Immature natural killer cell (primary cell): Measurements from ENCODE around the gene ACSM6. TPM values are rescaled to one million over a fixed set of nuclear protein-coding genes. Genes with fewer than 3 reads are reported as not detected.
"Not testable (repeated sequence)": the region's sequence is repeated elsewhere in the genome, so short reads cannot be mapped to it uniquely, and the experiment has no call there.

Experiments
- DNase-seq, 3 donors: peaks; one replicate each; pipeline ENCODE4 v3.0.0; 2022; ENCODE audit warnings: mixed read lengths in 1 of 3
- H3K27ac Mint-ChIP-seq, 6 donors: one replicate each; pipeline ENCODE4 v1.8.0; 2020; ENCODE audit warnings: mixed read lengths in 6 of 6, mild to moderate bottlenecking in 5 of 6, inconsistent platforms in 4 of 6, moderate library complexity in 3 of 6
- H3K27me3 Mint-ChIP-seq, 3 donors: one replicate each; pipeline ENCODE4 v1.8.0; 2020 to 2021; ENCODE audit warnings: low read depth in 3 of 3, mild to moderate bottlenecking in 3 of 3, mixed read lengths in 3 of 3, moderate library complexity in 3 of 3, inconsistent platforms in 1 of 3
- H3K36me3 Mint-ChIP-seq, 3 donors: one replicate each; pipeline ENCODE4 v1.8.0; 2020; ENCODE audit warnings: mixed read lengths in 3 of 3, inconsistent platforms in 2 of 3, mild to moderate bottlenecking in 2 of 3
- H3K4me1 Mint-ChIP-seq, 2 donors: one replicate each; pipeline ENCODE4 v1.8.0; 2020; ENCODE audit warnings: inconsistent platforms in 2 of 2, mild to moderate bottlenecking in 2 of 2, mixed read lengths in 2 of 2, moderate library complexity in 1 of 2
- H3K4me3 Mint-ChIP-seq, 5 donors: one replicate each; pipeline ENCODE4 v1.8.0; 2020; ENCODE audit warnings: mild to moderate bottlenecking in 5 of 5, mixed read lengths in 5 of 5, inconsistent platforms in 3 of 5, moderate library complexity in 3 of 5
- H3K9me3 Mint-ChIP-seq, 6 donors: one replicate each; pipeline ENCODE4 v1.8.0; 2020; ENCODE audit warnings: mild to moderate bottlenecking in 6 of 6, mixed read lengths in 6 of 6, inconsistent platforms in 4 of 6, moderate library complexity in 3 of 6
- polyA plus RNA-seq, 3 donors: library from polyadenylated mRNA; unstranded; fragments of 300-500 nt; fragmentation: Illumina TruSeq; gene quantifications; one replicate each; pipeline ENCODE4 v1.2.3, GENCODE V29; 2021

The ACSM6 gene
- polyA plus RNA-seq, 3 donors from 2014 or later = 0.10 TPM; not detected in 2

DNA sequence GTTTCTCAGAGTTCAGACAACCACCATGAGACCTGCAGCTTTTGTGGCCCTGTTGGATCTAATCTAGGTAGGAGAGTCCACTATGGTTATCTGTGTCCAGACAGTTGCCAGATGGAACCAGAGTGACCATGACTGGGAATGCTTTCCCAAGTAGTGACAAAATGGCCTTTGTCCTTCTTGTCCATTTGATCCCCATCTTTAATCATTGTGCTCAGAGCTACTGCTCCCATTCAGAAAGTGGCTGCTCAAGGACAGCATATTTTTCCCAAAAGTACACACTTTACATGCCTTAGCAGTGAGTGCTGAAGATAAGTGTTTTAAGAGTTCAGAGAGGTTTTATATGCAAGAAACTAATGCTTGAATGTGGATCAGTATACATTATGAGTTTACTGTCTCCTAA is 5.4 kb upstream of the ACSM6 start:
- H3K27me3 Mint-ChIP-seq = peaks cover 5 to 6% (median 5%) of the 10 kb centered on the region in 3 donors
- no peak overlapping the region for H3K4me3 Mint-ChIP-seq
- H3K36me3 Mint-ChIP-seq = no peaks in the 10 kb centered on the region
- H3K27ac Mint-ChIP-seq = no peak overlapping the region
- peaks cover 0 to 3% of the 10 kb centered on the region in 2 donors for H3K4me1 Mint-ChIP-seq
- no peak for DNase-seq
- H3K9me3 Mint-ChIP-seq = peaks cover 0 to 2% (median 0%) of the 10 kb centered on the region in 6 donors

DNA sequence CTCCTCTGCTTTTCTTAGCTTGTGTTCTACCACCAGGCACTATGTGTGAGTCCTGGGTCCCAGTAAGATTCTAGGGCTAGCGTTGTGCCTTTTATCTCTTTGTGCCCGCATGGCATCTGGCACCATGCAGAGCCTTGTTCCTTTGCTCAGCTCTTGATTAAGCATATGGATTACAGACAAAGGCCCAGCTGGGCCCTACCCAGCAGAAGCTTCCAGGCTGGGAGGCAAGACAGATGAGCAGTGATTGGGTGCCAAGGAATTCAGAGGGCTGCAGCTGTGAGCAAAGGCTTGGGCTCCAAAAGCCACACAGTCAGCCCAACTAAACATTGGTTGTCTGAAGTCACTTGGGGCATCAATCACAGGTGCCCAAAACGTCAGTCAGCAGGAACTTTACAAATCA is 2.0 kb downstream of the ACSM6 start:
- H3K27me3 Mint-ChIP-seq = peaks cover 2 to 4% (median 3%) of the 10 kb centered on the region in 3 donors
- H3K4me1 Mint-ChIP-seq = no peaks in the 10 kb centered on the region
- DNase-seq = no peak
- peaks cover 0 to 2% (median 0%) of the 10 kb centered on the region in 6 donors for H3K9me3 Mint-ChIP-seq
- H3K27ac Mint-ChIP-seq = no peak overlapping the region
- no peak overlapping the region for H3K4me3 Mint-ChIP-seq
- peaks cover 0 to 3% (median 0%) of the 10 kb centered on the region in 3 donors for H3K36me3 Mint-ChIP-seq

DNA sequence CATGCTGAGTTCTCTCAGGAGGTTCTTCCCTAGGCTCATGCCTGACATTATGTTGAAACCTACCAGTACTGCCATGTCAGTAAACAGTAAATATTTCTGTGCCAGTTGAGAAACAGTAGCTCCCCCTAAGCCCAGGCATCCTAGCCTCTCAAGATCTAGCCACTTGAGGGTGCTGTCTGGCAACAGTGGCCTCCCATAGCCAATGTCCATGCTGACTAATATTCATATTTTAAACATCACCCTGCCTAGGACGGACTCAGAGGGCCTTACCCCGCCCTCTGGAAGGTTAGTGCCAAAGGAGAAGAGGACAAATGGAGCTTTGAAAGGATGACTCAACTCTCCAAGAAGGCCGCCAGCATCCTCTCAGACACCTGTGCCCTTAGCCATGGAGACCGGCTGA is 7.7 kb downstream of the ACSM6 start:
- Mint-ChIP-seq H3K4me3 (no peak overlapping the region), H3K9me3 (no peaks in the 10 kb centered on the region), H3K36me3 (peaks cover 0 to 6% (median 0%) of the 10 kb centered on the region in 3 donors), H3K4me1 (no peaks in the 10 kb centered on the region), H3K27me3 (peaks cover 0 to 4% (median 2%) of the 10 kb centered on the region in 3 donors), H3K27ac (no peak overlapping the region)
- no peak for DNase-seq

- not testable (repeated sequence) for H3K27ac Mint-ChIP-seq, H3K4me1 Mint-ChIP-seq, DNase-seq, H3K9me3 Mint-ChIP-seq, H3K27me3 Mint-ChIP-seq, H3K36me3 Mint-ChIP-seq, H3K4me3 Mint-ChIP-seq
Observed at GRCh38 chr10:95202865-95203264, 8.8 kb downstream of the ACSM6 start.

GRCh38 chr10:95208702-95209391 is 14.8 kb downstream of the ACSM6 start:
- H3K36me3 Mint-ChIP-seq = peaks cover 0 to 3% (median 0%) of the 10 kb centered on the region in 3 donors
- H3K4me3 Mint-ChIP-seq = no peak overlapping the region
- no peak for DNase-seq
- H3K27ac Mint-ChIP-seq = no peak overlapping the region
- H3K9me3 Mint-ChIP-seq = no peaks in the 10 kb centered on the region
- no peaks in the 10 kb centered on the region for H3K4me1 Mint-ChIP-seq
- peaks cover 0 to 4% (median 3%) of the 10 kb centered on the region in 3 donors for H3K27me3 Mint-ChIP-seq

DNA sequence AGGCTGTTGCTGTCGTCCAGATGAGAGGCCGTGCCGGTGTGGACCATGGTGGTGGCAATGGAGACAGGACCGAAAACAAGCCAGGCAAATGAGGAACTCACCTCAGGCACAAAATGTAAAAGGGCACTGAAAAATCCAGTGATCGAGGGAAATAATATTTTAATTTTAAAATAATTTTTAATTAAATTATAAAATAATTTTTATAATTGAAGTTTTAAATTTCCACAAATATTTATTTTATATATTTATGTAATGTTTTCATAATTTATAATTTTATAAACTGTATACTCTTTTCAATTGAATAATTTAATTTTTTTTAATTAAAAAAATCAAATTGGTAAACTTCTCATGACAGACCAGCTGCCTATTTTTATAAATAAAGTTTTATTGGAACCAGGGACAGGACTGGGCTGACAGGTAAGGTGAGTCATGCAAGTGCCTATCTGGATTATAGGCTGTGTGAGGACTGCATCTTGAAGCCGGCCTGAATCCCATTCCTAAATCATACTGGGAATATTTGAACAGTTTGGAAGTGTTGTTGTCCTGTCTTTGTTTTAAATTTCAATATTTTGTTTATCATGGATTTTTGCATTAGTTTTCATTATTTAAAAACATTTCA is 15.6 kb downstream of the ACSM6 start:
- no peak for DNase-seq
- H3K9me3 Mint-ChIP-seq = no peaks in the 10 kb centered on the region
- no peak overlapping the region for H3K4me3 Mint-ChIP-seq
- H3K4me1 Mint-ChIP-seq = no peaks in the 10 kb centered on the region
- H3K27ac Mint-ChIP-seq = no peak overlapping the region
- H3K36me3 Mint-ChIP-seq = no peaks in the 10 kb centered on the region
- H3K27me3 Mint-ChIP-seq = peaks cover 0 to 4% (median 3%) of the 10 kb centered on the region in 3 donors

GRCh38 chr10:95211606-95212279 is 17.7 kb downstream of the ACSM6 start:
- DNase-seq = no peak
- H3K27ac Mint-ChIP-seq = no peak overlapping the region
- H3K9me3 Mint-ChIP-seq = no peaks in the 10 kb centered on the region
- H3K27me3 Mint-ChIP-seq = peaks cover 0 to 5% (median 4%) of the 10 kb centered on the region in 3 donors
- peaks cover 0 to 18% (median 11%) of the 10 kb centered on the region in 3 donors for H3K36me3 Mint-ChIP-seq
- H3K4me3 Mint-ChIP-seq = no peak overlapping the region
- H3K4me1 Mint-ChIP-seq = no peaks in the 10 kb centered on the region

GRCh38 chr10:95214369-95214768 is 20.3 kb downstream of the ACSM6 start:
- no peak for DNase-seq
- Mint-ChIP-seq H3K36me3 (peaks cover 0 to 18% (median 11%) of the 10 kb centered on the region in 3 donors), H3K4me1 (no peaks in the 10 kb centered on the region), H3K4me3 (no peak overlapping the region), H3K27ac (no peak overlapping the region), H3K9me3 (no peaks in the 10 kb centered on the region), H3K27me3 (peaks cover 0 to 4% (median 2%) of the 10 kb centered on the region in 3 donors)

GRCh38 chr10:95214793-95215192 is 20.8 kb downstream of the ACSM6 start:
- H3K27ac Mint-ChIP-seq = no peak overlapping the region
- H3K4me1 Mint-ChIP-seq = no peaks in the 10 kb centered on the region
- DNase-seq = no peak
- peaks cover 0 to 4% (median 2%) of the 10 kb centered on the region in 3 donors for H3K27me3 Mint-ChIP-seq
- H3K4me3 Mint-ChIP-seq = no peak overlapping the region
- H3K9me3 Mint-ChIP-seq = no peaks in the 10 kb centered on the region
- peaks cover 0 to 18% (median 11%) of the 10 kb centered on the region in 3 donors for H3K36me3 Mint-ChIP-seq

GRCh38 chr10:95217476-95217875 is 23.4 kb downstream of the ACSM6 start:
- DNase-seq = no peak
- Mint-ChIP-seq H3K4me3 (no peak overlapping the region), H3K9me3 (no peaks in the 10 kb centered on the region), H3K4me1 (no peaks in the 10 kb centered on the region), H3K27ac (no peak overlapping the region), H3K36me3 (peaks cover 0 to 18% (median 11%) of the 10 kb centered on the region in 3 donors), H3K27me3 (peaks cover 0 to 4% (median 0%) of the 10 kb centered on the region in 3 donors)

GRCh38 chr10:95220539-95220938 is 26.5 kb downstream of the ACSM6 start:
- H3K27me3 Mint-ChIP-seq = peaks cover 0 to 2% (median 0%) of the 10 kb centered on the region in 3 donors
- peaks cover 0 to 10% (median 6%) of the 10 kb centered on the region in 3 donors for H3K36me3 Mint-ChIP-seq
- no peaks in the 10 kb centered on the region for H3K9me3 Mint-ChIP-seq
- no peak for DNase-seq
- H3K4me3 Mint-ChIP-seq = no peak overlapping the region
- no peak overlapping the region for H3K27ac Mint-ChIP-seq
- no peaks in the 10 kb centered on the region for H3K4me1 Mint-ChIP-seq

- Mint-ChIP-seq H3K9me3 (no peaks in the 10 kb centered on the region), H3K4me3 (no peak overlapping the region), H3K4me1 (no peaks in the 10 kb centered on the region), H3K36me3 (peaks cover 0 to 7% (median 4%) of the 10 kb centered on the region in 3 donors), H3K27me3 (peaks cover 0 to 2% (median 0%) of the 10 kb centered on the region in 3 donors), H3K27ac (no peak overlapping the region)
- no peak for DNase-seq
Observed at GRCh38 chr10:95221124-95221523, 27.1 kb downstream of the ACSM6 start.

- Mint-ChIP-seq H3K36me3 (no peaks in the 10 kb centered on the region), H3K27me3 (no peaks in the 10 kb centered on the region), H3K27ac (no peak overlapping the region), H3K4me3 (no peak overlapping the region), H3K4me1 (peaks cover 2 to 3% of the 10 kb centered on the region in 2 donors), H3K9me3 (no peaks in the 10 kb centered on the region)
- no peak for DNase-seq
Observed at GRCh38 chr10:95225136-95225535, 31.1 kb downstream of the ACSM6 start.
